Hepatocyte (in vitro differentiated cells): ENCODE measurements around the gene ELOVL5. TPM values are rescaled to one million over a fixed set of nuclear protein-coding genes. Genes with fewer than 3 reads are reported as not detected.

Source experiments
- DNase-seq: peaks from one replicate; pipeline ENCODE4 v3.0.0-alpha.2; 2016; ENCODE audit warnings: low spot score
- H2AFZ ChIP-seq: fragments of 200-600 bp; sonication (generic); 2 replicates; pipeline ENCODE4 v1.6.0; 2016; ENCODE audit warnings: antibody characterized with exemption, mild to moderate bottlenecking
- H3K27ac ChIP-seq: fragments of 200-600 bp; sonication (generic); 2 replicates; pipeline ENCODE4 v1.5.1; 2016; ENCODE audit warnings: mild to moderate bottlenecking
- H3K27me3 ChIP-seq: fragments of 200-600 bp; sonication (generic); 2 replicates; pipeline ENCODE4 v1.6.1; 2016
- H3K36me3 ChIP-seq: fragments of 200-600 bp; sonication (generic); replicated peaks from 2 replicates; pipeline ENCODE4 v1.5.1; 2016; ENCODE audit warnings: low read depth; ENCODE audit not compliant: insufficient read depth
- H3K4me1 ChIP-seq: fragments of 200-600 bp; sonication (generic); 2 replicates; pipeline ENCODE4 v1.5.1; 2016; ENCODE audit warnings: mild to moderate bottlenecking, moderate library complexity; ENCODE audit not compliant: insufficient read depth
- H3K4me2 ChIP-seq: fragments of 200-600 bp; sonication (generic); 2 replicates; pipeline ENCODE4 v1.6.0; 2016
- H3K4me3 ChIP-seq: fragments of 200-600 bp; sonication (generic); 2 replicates; pipeline ENCODE4 v1.5.1; 2016; ENCODE audit warnings: mild to moderate bottlenecking
- H3K79me2 ChIP-seq: fragments of 200-600 bp; sonication (generic); 2 replicates; pipeline ENCODE4 v1.6.0; 2017; ENCODE audit warnings: mild to moderate bottlenecking
- H3K9me2 ChIP-seq: fragments of 200-600 bp; sonication (generic); replicated peaks from 2 replicates; pipeline ENCODE4 v1.6.0; 2017; ENCODE audit warnings: mild to moderate bottlenecking; ENCODE audit not compliant: insufficient read depth
- H3K9me3 ChIP-seq: fragments of 200-600 bp; sonication (generic); 2 replicates; pipeline ENCODE4 v1.5.1; 2016; ENCODE audit warnings: low read depth, mild to moderate bottlenecking
- H4K20me1 ChIP-seq: fragments of 200-600 bp; sonication (generic); 2 replicates; pipeline ENCODE4 v1.6.0; 2016; ENCODE audit warnings: mild to moderate bottlenecking; ENCODE audit not compliant: insufficient read depth, poor library complexity, severe bottlenecking
- EZH2 ChIP-seq: fragments of 200-600 bp; sonication (generic); IDR thresholded peaks from 2 replicates; pipeline ENCODE4 v1.6.1; 2016; ENCODE audit warnings: antibody characterized with exemption, mild to moderate bottlenecking, borderline replicate concordance
- EZH2phosphoT487 ChIP-seq: fragments of 200-600 bp; sonication (generic); IDR thresholded peaks from one replicate; pipeline ENCODE4 v1.6.1; 2018; ENCODE audit warnings: antibody characterized with exemption, mild to moderate bottlenecking, low read depth, moderate library complexity; ENCODE audit not compliant: unreplicated experiment, severe bottlenecking
- WGBS: methylation state at CpG from one replicate; pipeline ENCODE4 v1.1.6; 2016; ENCODE audit warnings: low lambda C conversion rate; ENCODE audit errors: missing lambda C conversion rate; 5-methylcytosine and 5-hydroxymethylcytosine counted together
- polyA plus RNA-seq: library from polyadenylated mRNA; unstranded; fragments of >200 nt; fragmentation: Nextera tagmentation; extraction: Ambion mirVana; gene quantifications from 2 replicates; pipeline ENCODE4 v1.2.1, GENCODE V29; 2016
- total RNA-seq: library from RNA; depleted of rRNA; stranded (reverse); fragments of >200 nt; gene quantifications from 2 replicates; pipeline ENCODE4 v1.2.3, GENCODE V29; 2014
- TF ChIP-seq, protein P1 (sequence below): fragments of 200-600 bp; sonication (generic); IDR thresholded peaks from 2 replicates; pipeline ENCODE4 v1.5.1; 2016; ENCODE audit warnings: antibody characterized with exemption, mild to moderate bottlenecking; ENCODE audit not compliant: poor library complexity

The ELOVL5 gene
- total and polyA plus RNA-seq, 2 experiments from 2014 or later = 144 to 156 TPM

GRCh38 chr6:53258076-53258773, 90.5 kb downstream of the ELOVL5 start:
- Histone ChIP-seq H3K27ac (no peak overlapping the region), H3K9me3 (no peaks in the 10 kb centered on the region), H3K4me3 (no peak overlapping the region), H2AFZ (no peak overlapping the region), H3K79me2 (no peaks in the 10 kb centered on the region), H3K9me2 (no peaks in the 10 kb centered on the region), H3K4me1 (no peaks in the 10 kb centered on the region), H3K27me3 (no peaks in the 10 kb centered on the region), H3K36me3 (no peaks in the 10 kb centered on the region), H3K4me2 (no peak overlapping the region), H4K20me1 (no peaks in the 10 kb centered on the region)
- no peak for TF ChIP-seq EZH2phosphoT487
- no peak for TF ChIP-seq EZH2
- TF ChIP-seq, protein P1, sequence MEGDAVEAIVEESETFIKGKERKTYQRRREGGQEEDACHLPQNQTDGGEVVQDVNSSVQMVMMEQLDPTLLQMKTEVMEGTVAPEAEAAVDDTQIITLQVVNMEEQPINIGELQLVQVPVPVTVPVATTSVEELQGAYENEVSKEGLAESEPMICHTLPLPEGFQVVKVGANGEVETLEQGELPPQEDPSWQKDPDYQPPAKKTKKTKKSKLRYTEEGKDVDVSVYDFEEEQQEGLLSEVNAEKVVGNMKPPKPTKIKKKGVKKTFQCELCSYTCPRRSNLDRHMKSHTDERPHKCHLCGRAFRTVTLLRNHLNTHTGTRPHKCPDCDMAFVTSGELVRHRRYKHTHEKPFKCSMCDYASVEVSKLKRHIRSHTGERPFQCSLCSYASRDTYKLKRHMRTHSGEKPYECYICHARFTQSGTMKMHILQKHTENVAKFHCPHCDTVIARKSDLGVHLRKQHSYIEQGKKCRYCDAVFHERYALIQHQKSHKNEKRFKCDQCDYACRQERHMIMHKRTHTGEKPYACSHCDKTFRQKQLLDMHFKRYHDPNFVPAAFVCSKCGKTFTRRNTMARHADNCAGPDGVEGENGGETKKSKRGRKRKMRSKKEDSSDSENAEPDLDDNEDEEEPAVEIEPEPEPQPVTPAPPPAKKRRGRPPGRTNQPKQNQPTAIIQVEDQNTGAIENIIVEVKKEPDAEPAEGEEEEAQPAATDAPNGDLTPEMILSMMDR = no peak
- WGBS = 81% methylated on average over 2 of the region's 2 CpGs
- DNase-seq = no peak

DNA sequence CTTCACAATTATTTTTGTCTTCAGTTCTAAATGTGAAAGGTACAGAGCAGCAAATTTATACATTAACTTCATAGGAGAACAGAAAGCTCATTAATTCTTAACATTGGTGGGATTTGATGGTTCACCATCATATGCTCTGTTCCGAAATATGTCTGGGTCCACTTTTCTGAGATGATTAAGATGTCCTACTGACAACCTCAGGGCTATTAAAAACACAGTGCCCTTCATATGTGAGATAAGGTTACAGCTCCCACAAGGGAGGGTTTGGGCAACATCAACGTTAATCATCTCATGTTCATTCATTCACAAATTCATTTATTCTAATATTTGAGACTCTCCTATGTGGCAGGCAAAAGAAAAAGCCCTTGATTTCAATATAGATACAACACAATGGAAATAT, 91.2 kb downstream of the ELOVL5 start:
- TF ChIP-seq EZH2 (no peak), EZH2phosphoT487 (no peak)
- TF ChIP-seq, protein P1 = no peak
- Histone ChIP-seq H3K36me3 (no peaks in the 10 kb centered on the region), H2AFZ (no peak overlapping the region), H3K27me3 (no peaks in the 10 kb centered on the region), H4K20me1 (no peaks in the 10 kb centered on the region), H3K4me2 (no peak overlapping the region), H3K9me3 (no peaks in the 10 kb centered on the region), H3K4me1 (no peaks in the 10 kb centered on the region), H3K79me2 (no peaks in the 10 kb centered on the region), H3K9me2 (no peaks in the 10 kb centered on the region), H3K4me3 (no peak overlapping the region), H3K27ac (no peak overlapping the region)
- DNase-seq = no peak
- 86% methylated on average over 2 of the region's 2 CpGs for WGBS

DNA sequence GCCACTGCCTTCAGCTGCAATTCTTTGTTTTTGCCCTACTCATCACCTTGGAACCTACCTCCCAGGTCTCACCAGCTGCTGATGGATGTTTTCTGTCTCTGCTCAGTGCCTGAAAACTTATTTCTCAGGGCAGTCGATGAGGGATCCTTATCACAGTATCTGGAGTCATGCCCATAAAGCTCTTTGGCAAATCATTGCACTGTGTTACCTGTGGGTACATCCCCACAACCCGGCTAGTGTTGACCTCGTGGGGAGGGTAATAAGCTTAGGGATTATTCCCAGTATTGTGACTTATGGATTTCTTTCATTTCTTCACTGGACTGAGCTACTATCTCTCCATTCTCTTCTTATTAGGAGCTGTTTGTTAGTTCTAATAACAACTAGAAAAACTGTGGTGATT, 91.7 kb downstream of the ELOVL5 start:
- WGBS = 83% methylated on average over 3 of the region's 3 CpGs
- no peak overlapping the region for H3K4me3 ChIP-seq
- no peak for DNase-seq

More for the DNA sequence above, 91.7 kb downstream of the ELOVL5 start:
- H2AFZ ChIP-seq = no peak overlapping the region
- TF ChIP-seq EZH2phosphoT487 (no peak), EZH2 (no peak)
- TF ChIP-seq, protein P1 = no peak
- H3K4me1 ChIP-seq = no peaks in the 10 kb centered on the region
- H3K36me3 ChIP-seq = no peaks in the 10 kb centered on the region
- no peak overlapping the region for H3K4me2 ChIP-seq
- no peak overlapping the region for H3K27ac ChIP-seq
- H4K20me1 ChIP-seq = no peaks in the 10 kb centered on the region
- no peaks in the 10 kb centered on the region for H3K9me3 ChIP-seq
- no peaks in the 10 kb centered on the region for H3K27me3 ChIP-seq
- H3K9me2 ChIP-seq = no peaks in the 10 kb centered on the region
- no peaks in the 10 kb centered on the region for H3K79me2 ChIP-seq
